NCI-H2196 treated with DMSO at 0.1 percent for 48 hours (cell line): ENCODE results near the gene COL8A1.

Experiments used
- DNase-seq: peaks from one replicate; lab custom pipeline; 2025; ENCODE audit not compliant: unreplicated experiment; lab: John Stamatoyannopoulos, UW

COL8A1 gene

GRCh38 chr3:99637368-99638111, 854 bp upstream of the COL8A1 start:
- DNase-seq = no peak

- no peak for DNase-seq
These were observed 1.2 kb downstream of the COL8A1 start for GRCh38 chr3:99639579-99639978.

GRCh38 chr3:99640214-99640851, 1.9 kb downstream of the COL8A1 start:
- DNase-seq = no peak

- no peak for DNase-seq
These were observed 3.1 kb downstream of the COL8A1 start for GRCh38 chr3:99641480-99641879.

GRCh38 chr3:99641982-99642381, 3.6 kb downstream of the COL8A1 start:
- no peak for DNase-seq

DNA sequence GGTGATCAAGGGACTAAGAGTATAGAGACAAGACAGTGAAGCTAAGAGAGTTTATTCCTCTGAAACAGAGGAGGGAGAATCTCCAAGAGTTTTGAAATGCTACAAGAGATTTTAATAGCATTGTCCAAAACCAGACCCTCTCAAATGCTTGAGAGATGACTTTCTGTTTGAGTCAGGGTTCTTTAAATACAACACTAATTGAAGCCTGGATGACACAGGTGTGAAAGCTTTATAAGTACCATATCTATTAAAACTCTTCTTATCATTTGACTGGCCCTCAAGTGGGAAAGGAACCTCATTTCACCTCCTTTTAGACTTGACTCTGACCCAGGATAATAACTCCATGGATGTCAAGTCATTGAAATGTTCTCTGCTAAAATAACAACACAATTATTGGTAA, 5.6 kb downstream of the COL8A1 start:
- DNase-seq = no peak

DNA sequence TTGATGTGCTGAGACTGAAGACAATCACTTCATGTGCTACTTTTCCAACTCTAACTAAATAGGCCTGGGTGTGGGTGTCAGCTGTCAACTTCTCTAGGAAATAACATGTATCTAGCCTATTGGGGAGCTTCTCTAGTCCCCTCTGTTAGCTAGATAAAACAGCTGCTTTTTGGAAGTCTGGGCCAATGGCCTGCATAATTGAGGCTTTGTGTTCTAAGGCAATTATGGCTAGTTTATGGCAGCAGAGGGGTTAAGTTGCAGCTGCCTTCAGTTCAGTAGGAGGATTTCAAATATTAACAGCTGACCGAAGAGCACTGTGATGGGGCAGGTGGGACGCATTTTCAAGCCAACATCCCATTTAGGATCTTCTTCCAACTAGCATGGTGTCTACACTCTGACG, 6.4 kb downstream of the COL8A1 start:
- no peak for DNase-seq

DNA sequence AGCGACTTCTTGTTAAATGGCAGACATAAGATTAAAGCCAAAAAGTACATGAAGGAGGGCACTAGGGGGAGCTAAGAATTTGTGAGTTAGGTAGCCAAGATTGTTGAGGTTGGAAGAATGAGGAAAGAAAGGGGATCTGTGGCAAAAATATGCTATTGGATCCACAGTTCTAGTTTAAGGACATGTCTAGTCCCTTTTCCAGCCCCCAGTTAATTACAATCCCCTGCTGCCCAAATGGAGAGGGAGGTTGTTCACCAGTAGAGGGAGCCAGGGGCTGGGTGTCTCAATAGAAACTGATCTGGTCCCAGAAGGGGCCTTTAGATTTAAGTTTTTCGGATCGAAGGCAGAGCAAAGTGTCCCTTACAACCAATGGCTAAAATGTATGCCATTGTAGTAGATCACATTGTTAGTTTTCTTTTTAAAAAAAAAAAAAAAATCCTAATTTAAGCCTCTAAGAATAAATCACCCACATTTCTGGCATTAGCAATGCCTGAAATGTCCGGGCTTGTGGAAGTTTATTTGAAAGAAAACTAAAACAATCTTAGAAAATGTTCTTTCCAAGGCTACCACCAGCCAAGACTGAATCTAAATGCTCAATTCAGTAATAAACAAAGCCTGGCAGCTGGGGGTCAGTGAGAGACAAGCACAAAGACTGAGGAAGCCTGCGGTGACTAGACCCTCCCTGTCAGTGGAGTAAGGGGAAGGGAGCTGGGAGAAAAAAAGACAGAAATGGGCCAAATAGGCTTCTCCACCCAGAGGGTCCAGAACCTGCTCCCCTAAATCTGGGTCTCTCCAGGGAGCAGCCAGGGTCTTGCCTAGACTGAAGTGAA, 7.1 kb downstream of the COL8A1 start:
- DNase-seq = no peak

- DNase-seq = no peak
These were observed 7.7 kb downstream of the COL8A1 start for GRCh38 chr3:99646107-99646435.

DNA sequence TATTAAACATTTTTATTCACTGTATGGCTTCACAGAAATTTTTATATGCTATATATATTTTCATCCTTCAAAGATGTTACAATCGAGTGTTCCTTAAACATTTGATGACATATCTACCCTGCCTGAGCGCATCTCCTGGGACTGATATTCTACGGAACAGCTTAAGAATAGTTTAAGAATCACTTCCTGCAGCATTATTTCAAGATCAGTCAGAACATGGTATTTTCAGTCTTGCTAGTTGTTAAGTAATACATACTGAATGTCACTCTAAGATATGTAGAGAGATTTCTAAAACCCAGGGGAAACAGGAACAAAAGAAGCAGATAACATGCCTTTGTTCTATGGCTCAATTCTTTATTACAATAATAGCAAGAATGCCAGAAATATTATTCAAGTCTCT, 8.7 kb downstream of the COL8A1 start:
- no peak for DNase-seq

DNA sequence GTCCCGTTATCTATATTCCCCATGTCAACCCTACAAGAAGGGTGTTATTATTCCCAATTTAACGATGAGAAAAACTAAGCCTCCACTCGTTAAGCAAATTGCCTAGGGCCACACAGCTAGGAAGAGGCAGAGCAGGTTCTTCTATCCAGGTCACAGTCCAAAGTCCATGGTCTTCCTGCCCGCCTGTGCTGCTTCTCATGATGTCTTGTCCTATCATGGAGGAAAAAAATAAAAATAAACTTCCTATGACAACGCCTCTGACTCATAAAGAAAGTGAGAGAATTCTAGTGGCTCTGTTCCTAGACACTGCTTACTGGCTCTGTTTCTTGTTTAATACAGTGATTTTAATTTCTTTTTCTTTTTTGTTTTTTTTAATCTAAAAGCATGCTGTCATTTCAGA, 9.7 kb downstream of the COL8A1 start:
- DNase-seq = no peak

DNA sequence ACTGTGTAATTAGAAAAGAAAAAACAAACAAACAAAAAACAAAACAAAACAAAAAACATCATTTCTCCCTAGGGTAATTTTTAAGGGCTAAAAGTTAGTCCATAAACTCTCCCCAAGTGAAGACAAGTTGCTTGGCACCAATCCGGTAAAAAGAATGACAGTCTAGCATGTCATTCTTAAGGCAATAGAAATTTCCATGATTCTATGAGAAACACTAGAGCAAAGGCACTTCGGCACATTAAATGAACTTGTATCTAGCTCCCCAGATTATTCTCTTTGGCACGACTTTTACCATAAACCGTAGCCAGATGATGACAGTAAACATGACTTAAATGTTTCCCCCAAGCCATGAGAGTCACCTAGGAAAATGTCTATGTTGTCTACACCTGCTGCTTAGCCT, 10.1 kb downstream of the COL8A1 start:
- no peak for DNase-seq

- no peak for DNase-seq
These were observed 13.1 kb downstream of the COL8A1 start for GRCh38 chr3:99651531-99651930.

- DNase-seq = no peak
These were observed 18.2 kb downstream of the COL8A1 start for GRCh38 chr3:99656624-99657023.

GRCh38 chr3:99658274-99658673, 19.9 kb downstream of the COL8A1 start:
- DNase-seq = no peak

GRCh38 chr3:99659032-99659431, 20.6 kb downstream of the COL8A1 start:
- no peak for DNase-seq

DNA sequence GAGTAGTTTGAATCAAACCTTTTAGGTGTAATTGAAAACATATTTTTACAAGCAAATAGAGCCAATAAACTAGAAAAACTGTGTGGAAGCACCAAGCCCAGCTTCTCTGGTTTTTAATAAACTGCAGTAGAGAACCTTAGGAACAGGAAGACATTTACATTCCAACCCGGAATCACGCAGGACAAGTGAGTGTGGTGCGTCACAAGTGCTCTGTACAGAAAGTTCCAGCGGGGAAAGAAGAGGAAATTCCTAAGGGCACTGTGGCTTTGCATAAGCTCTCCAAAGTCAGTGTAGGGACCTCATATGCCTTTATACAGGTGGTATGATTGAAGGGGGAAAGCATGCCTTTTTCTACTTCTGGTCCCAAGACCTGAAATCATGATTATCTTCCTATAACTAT, 21.6 kb downstream of the COL8A1 start:
- no peak for DNase-seq

- DNase-seq = no peak
These were observed 24.6 kb downstream of the COL8A1 start for GRCh38 chr3:99662838-99663570.

- no peak for DNase-seq
These were observed 25.6 kb downstream of the COL8A1 start for GRCh38 chr3:99663977-99664376.

- DNase-seq = no peak
These were observed 26.6 kb downstream of the COL8A1 start for GRCh38 chr3:99665017-99665416.

DNA sequence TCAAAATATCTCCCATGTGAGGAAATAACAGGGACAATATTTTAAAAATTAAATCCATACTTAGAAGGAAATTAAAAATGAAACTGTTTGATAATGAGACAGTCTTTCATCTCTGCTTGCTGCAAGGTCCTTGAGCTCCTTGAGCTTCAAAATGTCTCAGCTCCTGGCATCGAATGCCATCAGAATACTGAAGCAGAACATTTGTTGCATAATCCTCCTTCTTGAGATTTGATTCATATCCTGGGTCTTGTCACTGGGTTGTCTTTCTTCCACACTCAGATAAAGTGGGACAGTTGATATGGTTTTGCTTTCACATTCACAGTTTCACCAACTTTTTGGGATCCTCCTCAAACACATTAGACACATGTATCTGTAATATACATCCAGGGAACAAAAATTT, 27.8 kb downstream of the COL8A1 start:
- no peak for DNase-seq
